Smooth muscle cell of the brain vasculature (primary cell): ENCODE measurements around the gene SNX22.

ENCODE experiments used
- DNase-seq: peaks from one replicate; pipeline ENCODE4 v3.0.0-alpha.2; 2012; ENCODE audit warnings: low read depth, low spot score

The SNX22 gene

DNA sequence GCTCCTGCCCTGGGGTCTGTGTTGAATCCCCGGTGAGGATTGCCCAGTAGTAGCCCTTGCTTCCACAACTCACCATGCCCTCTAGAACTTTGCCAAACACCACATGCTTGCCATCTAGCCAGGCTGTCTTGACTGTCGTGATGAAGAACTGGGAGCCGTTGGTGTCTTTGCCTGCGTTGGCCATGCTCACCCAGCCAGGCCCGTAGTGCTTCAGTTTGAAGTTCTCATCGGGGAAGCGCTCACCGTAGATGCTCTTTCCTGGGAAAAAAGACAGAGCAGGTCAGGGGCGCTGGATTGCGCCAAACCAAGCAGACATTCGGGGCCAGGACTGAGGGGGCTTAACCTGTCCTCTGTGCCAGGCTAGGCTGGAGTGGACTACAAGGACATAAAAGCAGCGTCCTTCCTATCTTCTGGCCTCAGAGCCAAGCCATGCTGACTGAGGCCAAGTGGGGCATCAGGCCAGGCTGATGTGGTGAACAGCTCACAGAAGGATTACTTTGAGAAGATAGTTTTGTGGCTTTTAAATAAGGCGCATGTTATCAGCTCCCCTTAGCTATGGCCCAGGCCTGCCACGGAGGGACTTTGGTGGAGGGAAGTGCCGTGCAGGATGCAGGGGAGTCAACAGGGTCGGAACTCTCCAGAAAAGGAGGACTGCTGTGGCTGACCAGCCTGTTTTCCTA, 5.3 kb downstream of the SNX22 start:
- DNase-seq, result no peak

DNA sequence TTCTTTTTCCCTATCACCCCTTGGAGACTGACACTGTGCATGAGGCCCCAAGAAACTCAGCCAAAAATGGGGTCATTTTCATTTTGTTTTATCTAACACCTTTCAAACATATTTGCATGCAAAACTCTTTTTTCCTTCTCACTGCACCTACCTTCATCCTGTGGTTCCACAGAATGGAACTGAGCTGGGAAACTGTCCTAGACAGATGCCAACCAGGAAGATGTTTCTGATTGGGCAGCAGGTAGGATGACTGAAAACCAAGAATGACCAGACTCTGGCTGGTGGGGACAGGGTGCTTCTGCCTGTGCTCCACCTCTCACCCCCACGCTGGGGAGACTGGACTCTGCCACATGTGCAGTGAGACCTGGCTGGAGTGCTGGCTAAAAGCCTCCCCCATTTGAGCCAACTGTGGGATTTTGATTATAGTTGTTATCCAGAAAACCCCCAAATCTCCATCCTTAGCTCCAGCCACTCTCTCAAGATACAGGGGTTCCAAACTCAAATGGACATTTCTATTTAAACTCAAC, 6.1 kb downstream of the SNX22 start:
- DNase-seq, result no peak

DNA sequence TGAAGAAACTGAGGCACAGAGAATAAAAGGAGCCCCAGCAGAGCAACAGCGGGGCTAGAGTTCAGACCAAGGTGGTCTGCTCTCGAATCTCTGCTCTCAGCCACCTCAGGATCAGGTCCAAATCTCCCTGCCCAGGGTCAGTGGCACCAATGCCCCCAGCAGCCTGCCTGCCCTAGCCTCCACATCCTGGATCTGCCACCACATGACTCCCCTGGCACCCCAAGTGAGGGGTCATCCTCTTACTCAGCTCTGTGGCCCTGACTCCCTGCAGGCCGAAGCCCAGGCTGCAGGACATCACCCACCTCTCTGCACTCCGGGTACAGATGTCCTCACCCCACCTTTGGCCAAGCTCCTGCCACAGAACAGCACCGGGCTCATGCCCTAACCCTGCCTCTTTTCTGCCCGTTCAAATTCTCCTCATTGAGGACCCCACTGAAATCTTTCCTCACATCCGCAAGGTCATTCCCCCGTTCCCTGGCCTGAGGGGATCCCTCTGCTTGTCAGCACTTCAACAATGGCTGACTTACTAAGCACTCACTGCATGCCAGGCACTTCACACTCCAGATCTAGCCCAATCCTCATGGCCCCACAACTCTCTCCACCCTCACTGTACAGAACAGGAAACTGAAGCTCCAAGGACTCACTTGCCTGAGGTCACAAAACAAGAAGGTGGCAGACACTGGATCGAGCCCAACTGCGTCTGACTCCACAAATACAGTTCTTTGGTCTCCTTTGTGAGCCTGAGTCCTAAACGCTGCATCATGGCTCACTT, 7.0 kb downstream of the SNX22 start:
- DNase-seq, result no peak

DNA sequence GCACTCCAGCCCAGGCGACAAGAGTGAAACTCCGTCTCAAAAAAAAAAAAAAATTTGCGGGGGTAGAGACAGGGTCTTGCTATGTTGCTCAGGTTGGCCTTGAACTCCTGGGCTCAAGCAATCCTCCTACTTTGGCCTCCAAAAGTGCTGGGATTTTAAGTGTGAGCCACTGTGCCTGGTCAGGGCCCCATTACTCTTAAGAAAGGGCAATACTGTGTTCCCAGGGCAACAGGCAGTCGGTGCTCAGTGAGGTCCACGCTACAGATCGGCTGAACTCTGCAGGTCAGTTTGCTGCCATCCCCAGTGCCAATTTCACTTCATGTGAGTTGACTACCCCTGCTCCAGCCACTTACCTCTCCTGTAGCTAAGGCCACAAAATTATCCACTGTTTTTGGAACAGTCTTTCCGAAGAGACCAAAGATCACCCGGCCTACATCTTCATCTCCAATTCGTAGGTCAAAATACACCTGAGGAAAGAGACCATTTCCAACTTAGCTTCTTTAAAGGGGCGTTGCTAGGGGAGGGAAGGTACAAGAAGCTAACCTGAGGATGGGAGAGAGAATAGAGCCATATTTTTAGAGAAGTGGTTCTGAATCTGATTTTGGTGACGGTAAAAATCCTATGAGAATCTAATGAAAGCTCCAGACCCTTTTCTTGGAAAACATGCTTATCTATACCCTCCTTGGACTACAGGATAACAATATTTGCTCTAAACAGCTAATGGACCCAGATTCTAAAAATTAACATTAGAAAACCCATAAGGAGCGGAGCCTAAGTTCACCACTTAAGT, 10.4 kb downstream of the SNX22 start:
- no peak for DNase-seq

DNA sequence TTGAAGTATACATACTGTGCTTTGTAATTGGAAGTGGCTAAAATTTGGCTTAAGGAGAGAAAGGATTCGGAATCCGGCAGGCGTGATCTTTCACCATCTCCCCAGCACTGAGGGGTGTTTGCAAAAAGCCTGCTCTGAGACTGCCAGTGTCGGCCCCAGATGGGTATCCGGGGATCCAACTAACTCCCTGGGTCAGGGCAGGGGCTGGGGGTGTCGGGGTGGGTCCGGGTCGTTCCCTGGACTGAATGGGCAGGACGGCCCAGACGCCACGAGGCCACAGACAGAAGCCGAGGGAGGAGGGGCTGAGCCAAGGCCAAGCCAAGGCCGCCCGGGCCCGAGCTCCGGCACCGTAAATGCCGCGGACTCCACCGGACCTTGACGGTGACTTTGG, 10.9 kb downstream of the SNX22 start:
- DNase-seq, result no peak

DNA sequence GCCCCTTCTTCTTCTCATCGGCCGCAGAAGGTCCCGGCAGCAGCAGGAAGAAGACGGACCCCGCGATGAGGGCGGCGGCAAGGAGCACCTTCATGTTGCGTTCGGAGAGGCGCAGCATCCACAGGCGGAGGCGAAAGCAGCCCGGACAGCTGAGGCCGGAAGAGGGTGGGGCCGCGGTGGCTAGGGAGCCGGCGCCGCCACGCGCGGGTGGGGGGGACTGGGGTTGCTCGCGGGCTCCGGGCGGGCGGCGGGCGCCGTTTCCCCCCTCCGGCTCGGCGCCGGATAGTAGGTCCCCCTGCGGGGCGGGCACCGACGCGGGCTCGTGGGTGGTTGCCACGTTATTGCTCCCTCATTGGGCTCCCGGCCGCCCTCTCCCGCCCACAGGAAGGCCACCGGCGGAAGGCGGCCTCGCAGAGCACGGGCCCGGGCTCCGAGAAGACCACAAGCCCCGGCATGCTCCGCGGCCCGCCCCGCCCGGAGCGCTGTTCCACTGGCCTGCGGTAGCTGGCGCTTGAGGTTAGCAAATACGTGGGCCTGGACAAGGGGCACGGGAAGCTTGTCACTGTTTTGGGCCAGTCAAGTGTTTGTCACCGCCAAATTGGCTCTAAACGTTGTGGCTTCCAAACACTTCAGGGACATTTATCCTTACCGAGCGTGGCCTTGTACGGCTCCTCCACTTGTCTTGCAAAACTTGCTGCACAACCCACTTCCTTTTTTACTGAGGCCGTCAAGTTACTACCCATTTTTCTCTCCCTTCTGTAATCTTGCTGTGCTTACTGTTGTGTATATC, 11.5 kb downstream of the SNX22 start, which contains the start of gene PPIB:
Gene PPIB, minus strand, starts transcription at position 154 of the 790 bp plus-strand sequence. Its CDS starts 36 bp downstream, at position 118.
- DNase-seq, result peak; percentile 94

DNA sequence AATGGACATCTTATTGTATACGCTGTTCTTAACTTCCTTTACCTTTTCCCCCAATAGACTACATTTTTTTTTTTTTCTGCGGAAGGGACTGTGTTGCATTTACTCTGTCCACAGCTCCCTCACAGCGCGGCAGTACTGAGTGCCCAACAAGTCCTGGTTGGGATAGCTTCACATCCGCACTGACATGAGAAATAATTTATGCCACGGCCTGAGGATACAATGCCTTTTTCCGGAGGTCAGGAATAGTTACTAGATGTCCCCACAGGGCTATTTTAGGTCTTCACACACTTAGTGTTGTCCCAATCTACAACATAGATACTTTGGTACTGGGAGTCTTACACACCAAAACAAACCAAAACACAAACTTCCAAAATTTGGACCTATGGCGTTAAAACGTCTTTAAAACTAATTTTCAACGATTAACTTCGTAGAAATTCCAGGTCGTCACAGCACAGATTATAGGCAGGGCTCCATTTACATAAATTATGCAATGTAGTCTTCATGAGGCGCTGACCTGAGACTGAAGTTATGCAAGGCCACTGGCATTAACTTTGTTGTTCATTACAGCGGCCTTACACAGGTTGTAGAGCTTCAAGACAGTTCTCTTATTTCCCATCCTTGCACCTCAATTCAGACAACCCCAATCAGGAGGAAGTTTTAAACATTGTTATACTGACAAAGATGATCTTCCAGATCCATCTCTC, 12.3 kb downstream of the SNX22 start:
- DNase-seq, result no peak

DNA sequence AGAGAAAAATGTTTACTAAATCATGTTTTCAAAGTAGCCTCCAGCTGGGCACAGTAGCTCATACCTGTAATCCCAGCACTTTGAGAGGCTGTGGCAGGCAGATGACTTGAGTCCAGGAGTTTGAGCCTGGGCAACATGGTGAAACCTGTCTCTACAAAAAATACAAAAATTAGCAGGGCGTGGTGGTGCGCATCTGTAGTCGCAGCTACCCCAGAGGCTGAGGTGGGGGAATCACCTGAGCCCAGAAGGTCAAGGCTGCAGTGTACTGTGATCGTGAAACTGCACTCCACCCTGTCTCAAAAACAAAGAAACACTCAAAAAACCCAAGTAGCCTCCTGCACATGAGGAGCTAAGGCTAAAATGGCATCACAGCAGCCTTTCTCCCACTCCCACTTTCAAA, 12.9 kb downstream of the SNX22 start:
- DNase-seq, result no peak

DNA sequence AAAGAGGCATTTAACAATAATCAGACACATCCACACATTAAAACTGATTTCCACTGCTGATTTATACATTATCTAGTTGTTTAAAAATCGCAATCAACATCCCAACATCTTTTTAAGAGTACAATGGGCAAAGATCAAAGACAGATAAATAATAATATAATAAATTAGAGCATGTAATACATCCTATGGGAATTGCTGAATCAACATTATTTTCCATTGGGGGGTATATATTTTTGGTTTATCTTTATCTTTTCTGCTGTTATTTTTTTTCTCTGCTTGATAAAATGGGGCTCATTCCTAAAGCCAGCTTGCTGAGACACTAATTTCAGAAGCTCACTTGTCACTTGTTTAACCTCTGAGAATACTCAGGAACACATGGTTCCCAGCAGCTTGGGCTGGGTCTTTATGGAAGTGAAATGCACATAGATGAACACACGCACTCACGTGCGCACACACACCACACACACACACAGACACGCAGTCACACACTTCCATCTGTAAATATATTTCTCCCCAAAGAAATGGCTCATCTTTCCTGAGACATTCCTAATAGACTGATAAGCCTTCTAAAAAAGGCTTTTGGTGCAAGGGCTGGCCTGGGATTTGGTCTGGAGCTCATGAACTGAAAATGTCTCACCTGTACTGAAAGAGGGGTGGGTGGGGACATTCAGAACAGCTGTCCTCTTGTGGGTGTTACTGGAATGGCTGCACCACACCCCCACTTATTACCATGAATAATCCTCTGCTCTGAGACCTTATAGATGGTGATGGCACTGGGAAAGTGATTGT, 14.8 kb downstream of the SNX22 start:
- no peak for DNase-seq

DNA sequence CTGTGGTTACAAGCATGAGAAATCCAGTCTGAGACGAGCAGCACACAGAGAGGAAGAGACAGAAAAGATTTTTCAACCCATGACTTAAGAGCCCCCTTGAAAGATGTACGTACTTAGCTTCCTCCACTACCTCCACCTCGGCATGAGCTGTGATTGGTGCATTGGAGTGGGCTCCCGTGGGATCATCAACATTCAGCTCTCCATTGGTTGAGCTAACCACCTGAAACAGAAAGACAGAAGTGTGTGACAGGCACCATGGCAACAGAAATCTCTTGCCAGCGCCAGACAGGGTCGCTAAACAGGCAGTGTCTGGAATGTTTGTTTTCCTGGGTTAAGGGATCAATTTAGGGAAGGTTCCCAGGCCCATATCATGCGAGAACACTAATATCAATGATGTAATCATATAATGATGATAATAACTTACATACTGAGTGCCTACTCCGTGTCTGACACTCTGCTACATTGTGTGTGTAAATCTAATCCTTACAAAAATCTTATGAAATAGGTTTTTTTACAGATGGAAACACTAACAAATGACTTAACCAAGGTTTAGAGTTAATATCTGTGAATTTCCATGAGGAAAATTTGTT, 28.8 kb downstream of the SNX22 start:
- DNase-seq, result no peak

DNA sequence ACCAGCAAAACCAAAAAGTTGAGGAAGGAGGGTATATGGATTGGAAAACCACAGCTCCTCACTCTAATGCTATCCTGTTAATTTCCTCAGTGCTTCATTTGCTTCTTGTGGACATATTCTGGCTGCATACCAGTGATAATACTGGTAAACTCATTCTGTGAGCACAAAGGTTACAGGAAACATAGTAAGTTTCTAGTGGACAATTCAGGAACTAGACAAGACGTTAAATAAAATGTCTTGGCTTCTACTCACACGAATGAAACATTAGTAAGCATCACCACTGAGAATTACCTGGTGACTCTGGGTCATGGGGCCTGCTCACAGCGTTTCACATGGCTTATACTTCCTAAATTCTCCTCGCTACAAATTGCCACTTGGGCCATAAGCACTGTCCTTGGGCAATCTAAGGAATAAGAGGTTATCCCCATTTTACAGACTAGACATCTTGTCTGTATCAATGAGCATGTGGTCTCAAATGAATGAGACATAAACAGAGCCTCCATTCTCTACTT, 31.4 kb downstream of the SNX22 start:
- no peak for DNase-seq

DNA sequence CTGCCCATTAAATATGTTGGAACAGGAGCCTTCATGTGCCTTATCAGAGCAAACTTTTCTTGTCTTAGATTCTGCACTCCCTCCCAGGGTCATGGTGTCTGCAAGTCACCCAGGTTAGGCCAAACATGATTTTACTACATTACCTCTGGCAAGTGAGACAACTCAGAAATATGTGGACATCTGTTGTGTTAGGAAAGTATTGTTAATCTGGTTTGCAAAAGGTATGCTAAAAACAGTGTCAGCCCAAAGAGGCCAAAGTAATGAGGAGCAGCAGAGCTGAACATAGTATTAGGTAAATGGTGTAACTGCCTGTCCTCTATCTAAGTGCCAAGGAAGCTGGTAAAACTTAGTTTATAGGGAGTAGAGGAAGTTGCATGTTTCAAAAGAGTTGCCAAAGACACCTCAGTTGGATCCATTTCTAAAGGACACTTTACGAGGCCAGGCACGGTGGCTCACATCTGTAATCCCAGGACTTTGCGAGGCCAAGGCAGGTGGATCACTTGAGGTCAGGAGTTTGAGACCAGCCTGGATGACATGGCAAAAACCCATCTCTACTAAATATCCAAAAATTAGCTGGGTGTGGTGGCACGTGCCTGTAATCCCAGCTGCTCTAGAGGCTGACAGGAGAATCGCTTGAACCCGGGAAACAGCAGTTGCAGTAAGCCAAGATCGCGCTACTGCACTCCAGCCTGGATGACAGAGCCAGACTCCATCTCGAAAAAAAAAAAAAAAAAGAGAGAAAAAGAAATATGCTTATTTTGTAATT, 33.8 kb downstream of the SNX22 start:
- no peak for DNase-seq

DNA sequence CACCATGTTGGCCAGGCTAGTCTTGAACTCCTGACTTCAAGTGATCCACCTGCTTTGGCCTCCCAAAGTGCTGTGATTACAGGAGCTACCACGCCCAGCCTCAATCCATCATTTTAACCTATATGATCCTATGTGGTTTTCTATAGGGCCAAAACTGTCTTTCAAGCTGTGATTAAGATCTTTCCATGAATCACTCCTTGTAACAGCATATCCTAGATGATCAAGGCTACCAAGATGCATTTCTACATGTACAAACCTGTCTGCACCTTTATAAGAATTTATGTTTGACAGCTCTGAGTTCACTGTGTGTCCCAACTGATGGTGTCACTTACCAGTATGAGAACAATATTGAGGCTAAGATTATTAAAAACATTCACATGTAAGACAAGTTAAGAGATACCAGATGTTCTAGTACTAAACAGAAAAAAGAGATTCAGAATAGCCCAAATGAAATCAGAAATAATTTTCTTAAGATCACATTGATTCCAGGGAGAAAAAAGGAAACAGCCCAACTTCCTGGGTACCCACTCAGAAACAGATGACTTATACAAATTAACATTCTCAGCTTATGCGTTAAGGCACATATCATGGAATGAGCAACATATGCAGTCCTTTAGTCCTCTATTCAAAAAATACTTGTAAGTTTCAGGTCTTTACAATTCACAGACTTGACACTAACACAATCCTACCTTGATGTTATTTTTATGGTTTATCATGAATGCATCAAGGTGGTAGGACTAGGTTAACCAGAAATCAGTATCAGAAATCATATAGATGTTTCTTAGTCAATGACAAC, 36.1 kb downstream of the SNX22 start:
- DNase-seq, result no peak

DNA sequence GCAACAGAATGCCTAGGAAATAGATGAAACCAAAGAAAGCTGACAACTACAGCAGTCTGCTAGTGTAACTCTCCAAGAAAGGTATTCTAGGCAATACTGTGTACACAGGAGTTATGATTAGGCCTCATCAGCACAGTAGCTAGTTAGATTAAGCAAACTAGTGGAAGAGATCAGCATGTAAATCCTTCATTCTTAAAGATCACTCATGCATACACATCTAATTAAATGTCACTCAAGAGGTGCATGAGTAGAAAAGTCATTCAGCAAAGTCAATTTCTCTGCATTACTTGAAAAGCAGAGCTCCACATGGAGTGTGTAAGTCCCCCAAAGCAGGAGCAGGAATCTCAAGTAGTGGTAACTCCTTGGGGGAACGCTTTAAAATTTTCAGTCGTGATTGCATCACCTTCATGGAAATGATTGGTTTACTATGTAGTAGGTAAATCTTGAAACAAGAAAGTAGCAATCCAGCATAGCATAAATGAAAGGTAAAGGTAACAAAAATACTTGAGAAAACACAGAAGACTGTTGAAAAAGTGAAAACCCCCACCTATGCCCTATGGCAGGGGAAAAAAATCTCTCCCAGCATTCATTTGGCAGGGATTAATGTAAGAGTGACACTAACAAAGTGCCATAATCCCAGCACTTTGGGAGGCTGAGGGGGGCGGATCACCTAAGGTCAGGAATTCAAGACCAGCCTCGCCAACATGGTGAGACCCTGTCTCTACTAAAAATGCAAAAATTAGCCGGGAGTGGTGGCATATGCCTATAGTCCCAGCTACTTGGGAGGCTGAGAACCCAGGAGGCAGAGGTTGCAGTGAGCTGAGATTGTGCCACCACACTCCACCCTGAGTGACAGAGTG, 40.7 kb downstream of the SNX22 start:
- no peak for DNase-seq

DNA sequence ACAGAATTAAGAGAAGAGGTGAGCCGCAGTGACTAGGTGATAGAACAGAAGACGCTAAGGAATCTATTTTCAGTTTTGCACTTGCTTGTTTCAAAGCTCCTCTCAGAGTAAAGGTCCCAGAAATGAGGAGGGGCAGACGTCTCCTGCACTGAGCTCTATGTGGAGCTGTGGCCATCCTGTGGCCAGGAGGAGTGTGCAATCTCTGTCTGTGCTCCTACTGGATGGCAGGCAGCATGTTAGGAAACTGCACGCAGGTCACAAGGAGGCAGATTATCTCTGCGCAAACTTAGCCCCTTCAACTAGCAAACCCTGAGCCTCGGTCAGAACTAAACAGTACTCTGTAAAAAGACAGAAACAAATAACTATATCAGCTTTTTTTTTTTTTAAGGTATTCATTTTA, 42.4 kb downstream of the SNX22 start:
- no peak for DNase-seq

DNA sequence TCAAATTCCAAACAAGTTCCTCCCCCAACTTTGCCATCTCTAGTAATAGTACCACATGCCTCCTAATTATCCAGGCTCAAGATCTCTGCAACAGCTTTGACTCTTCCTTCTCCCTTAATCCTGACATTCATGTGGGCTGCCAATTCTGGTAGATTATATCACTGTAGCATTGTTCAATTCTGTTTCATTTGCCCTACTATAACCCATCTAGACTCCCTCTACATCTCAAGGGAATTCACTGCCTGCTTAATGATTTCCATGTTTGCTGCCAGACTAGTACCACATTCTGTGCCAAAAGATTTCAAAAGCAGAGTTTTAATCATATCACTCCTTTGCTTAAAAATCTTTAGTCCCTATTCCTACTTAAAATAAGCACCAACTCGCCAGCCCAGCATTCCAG, 45.9 kb downstream of the SNX22 start:
- no peak for DNase-seq

DNA sequence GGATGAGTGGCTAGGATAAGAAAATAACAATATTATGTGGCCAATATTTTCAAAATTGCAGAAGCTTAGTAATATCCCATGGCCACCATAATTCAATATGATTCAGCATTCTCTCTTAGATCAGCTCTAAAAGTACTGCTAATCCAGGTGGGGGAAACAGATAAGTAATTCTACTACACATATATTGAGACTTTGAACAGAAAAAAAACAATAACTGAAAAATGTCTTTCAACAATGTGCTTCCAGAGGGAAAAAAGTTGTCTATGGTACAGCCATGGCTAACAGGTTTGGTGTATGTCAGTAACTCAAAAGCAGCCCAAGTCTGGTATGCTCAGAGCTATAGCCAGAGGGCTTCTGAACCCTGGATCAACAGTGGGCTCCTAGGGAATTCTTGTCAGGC, 53.7 kb downstream of the SNX22 start:
- no peak for DNase-seq
